Heart right ventricle (tissue), 16 donors: Measurements from ENCODE around the gene SP1. TPM values are rescaled to one million over a fixed set of nuclear protein-coding genes. Genes with fewer than 3 reads are reported as not detected.
"Not testable (repeated sequence)": the region's sequence is repeated elsewhere in the genome, so short reads cannot be mapped to it uniquely, and the experiment has no call there.

ENCODE experiments used
- ATAC-seq, 8 donors: fragments of 200-7000 bp; cut with Tn5 transposase; one replicate each; pipeline ENCODE4 v1.9.1; 2020; ENCODE audit warnings: mild to moderate bottlenecking in 8 of 8, moderate library complexity in 8 of 8, moderate number of reproducible peaks in 1 of 8
- DNase-seq, 2 donors: peaks; one replicate each; pipeline ENCODE4 v3.0.0-alpha.2; 2020
- H3K27ac ChIP-seq, 10 donors: fragments of 200-600 bp; sonication (generic) in 2 of 10; one replicate each; pipeline versions ENCODE4 v1.5.0 to v1.8.0; 2020 to 2022; ENCODE audit warnings: mild to moderate bottlenecking in 3 of 10
- H3K27me3 ChIP-seq, 7 donors: fragments of 200-600 bp; one replicate each; pipeline ENCODE4 v1.8.0; 2021 to 2022; ENCODE audit warnings: mild to moderate bottlenecking in 2 of 7
- H3K36me3 ChIP-seq, 9 donors: fragments of 200-600 bp; sonication (generic) in 1 of 9; one replicate each; pipeline versions ENCODE4 v1.5.0 to v1.8.0; 2020 to 2022; ENCODE audit warnings: mild to moderate bottlenecking in 2 of 9
- H3K4me1 ChIP-seq, 9 donors: fragments of 200-600 bp; sonication (generic) in 1 of 9; one replicate each; pipeline versions ENCODE4 v1.5.0 to v1.8.0; 2020 to 2022; ENCODE audit warnings: mild to moderate bottlenecking in 4 of 9
- H3K4me3 ChIP-seq, 10 donors: fragments of 200-600 bp; sonication (generic) in 2 of 10; one replicate each; pipeline versions ENCODE4 v1.5.0 to v1.8.0; 2020 to 2022; ENCODE audit warnings: mild to moderate bottlenecking in 7 of 10, moderate library complexity in 2 of 10
- H3K9me3 ChIP-seq, 11 donors: fragments of 200-600 bp in 10 of 11; sonication (generic) in 2 of 11; one replicate each; pipeline versions ENCODE4 v1.5.0 to v1.8.0; 2013 to 2022; ENCODE audit warnings: mild to moderate bottlenecking in 2 of 11, control low read depth in 1 of 11, moderate library complexity in 1 of 11
- CTCF ChIP-seq, 9 donors: fragments of 200-600 bp; sonication (generic) in 2 of 9; IDR thresholded peaks; one replicate each; pipeline versions ENCODE4 v1.5.0 to v1.8.0; 2021 to 2022; ENCODE audit warnings: antibody characterized with exemption in 9 of 9, mild to moderate bottlenecking in 5 of 9, moderate library complexity in 1 of 9
- WGBS, 2 donors: extraction: QIAGEN DNeasy Blood & Tissue Kit; methylation state at CpG; one replicate each; pipeline ENCODE4 v1.1.7; 2013; ENCODE audit warnings: inconsistent platforms in 1 of 2; 5-methylcytosine and 5-hydroxymethylcytosine counted together
- intact Hi-C, 10 donors: fragments of 100-400 bp; cut with DNase I; formaldehyde crosslinking; loops; one replicate each; pipeline versions ENCODE4 v1.11.1 to v1.14.2; 2022
- polyA plus RNA-seq, 2 donors: library from polyadenylated mRNA; stranded (reverse); fragments of 200-250 nt; gene quantifications; one replicate each; pipeline ENCODE4 v1.2.3, GENCODE V29; 2013
- total RNA-seq, 10 donors: library from RNA; stranded (reverse); fragmentation: NEBNext Ultra II Directional in 3 of 10; extraction: Animal tissue kit (Norgen Biotek cat#: 25700) in 3 of 10; gene quantifications; one replicate each; pipeline versions ENCODE4 v1.2.1 to v1.2.4, GENCODE V29; 2021 to 2023
- donor health status: Arrhythmogenic right ventricular cardiomyopathy.
- donor health status: ischemic (EF 13 %, LVEDD 7.1; RV severe dilation, severe dysfunction).
- donor health status: healthy with polysubstance abuse.
- donor health status: DM: no; HTN: yes; CAD: no.
- donor health status: DM: no; HTN: no; CAD: no.
- donor health status: ischemic (EF 25% LVEDD 6.9; RV normal size, moderate dysfunction).
- donor health status: ischemic (EF 25% LVEDD 5.7; RV mildly dilated, moderate dysfunction).
- donor health status: healthy.
- donor health status: DM: yes; HTN: yes; CAD: no.
- donor health status: Ischemic cardiomyopathy.
- donor health status: ischemic (EF 35%, LVEDD 5.7; RV mildly dilated, moderate dysfunction).
- donor health status: nonischemic (EF 11% LVEDD 7.7; RV severe dilation, severe dysfunction).
- donor health status: DM: yes; HTN: yes; CAD: no.
- donor health status: PGD.
- donor health status: ischemic (EF 29% LVEDD 5.4; RV normal size, mild dysfunction).
- donor health status: nonischemic (EF 23%, LVEDD 6.1; RV moderate dilation, normal function).

The SP1 gene
- total and polyA plus RNA-seq, 12 donors: 7.8 to 42.4 (median 31.3) TPM

- intact Hi-C loops: loop anchor here in 2 of 10 donors (10.0 kb wide), 1 partner anchor 150 kb away; the partner anchor contains the start of genes NPFF (in 2 of the 2) and TARBP2 (in 2 of the 2)
- H3K36me3 ChIP-seq: no peaks in the 10 kb centered on the region
These were observed 24.9 kb upstream of the SP1 start for GRCh38 chr12:53355121-53355520.

GRCh38 chr12:53358836-53359419 is 21.0 kb upstream of the SP1 start:
- no peak for DNase-seq
- 94% methylated on average over 5 of the region's 5 CpGs for WGBS, 2 donors
- H3K4me1 ChIP-seq: no peaks in the 10 kb centered on the region
- H3K9me3 ChIP-seq: no peaks in the 10 kb centered on the region
- no peak overlapping the region for H3K27ac ChIP-seq
- TF ChIP-seq CTCF (IDR thresholded peaks at IDR 0.05): no peak
- intact Hi-C loops: loop anchor here in 2 of 10 donors (10.0 kb wide), 1 partner anchor 146 kb away; the partner anchor contains the start of genes NPFF (in 2 of the 2) and TARBP2 (in 2 of the 2)
- ATAC-seq: no peak
- no peaks in the 10 kb centered on the region for H3K36me3 ChIP-seq
- no peak overlapping the region for H3K4me3 ChIP-seq
- H3K27me3 ChIP-seq: no peaks in the 10 kb centered on the region

More at GRCh38 chr12:53355121-53355520, 24.9 kb upstream of the SP1 start:
- Histone ChIP-seq H3K4me1 (peaks cover 0 to 11% (median 0%) of the 10 kb centered on the region in 9 donors), H3K27me3 (no peaks in the 10 kb centered on the region), H3K27ac (no peak overlapping the region), H3K4me3 (no peak overlapping the region), H3K9me3 (no peaks in the 10 kb centered on the region)
- TF ChIP-seq CTCF (IDR thresholded peaks at IDR 0.05): no peak
- DNase-seq (no peak), ATAC-seq (no peak)
- WGBS, 2 donors: 54 to 64% methylated on average over 3 of the region's 3 CpGs

- intact Hi-C loops, H3K27ac ChIP-seq, H3K4me3 ChIP-seq, H3K9me3 ChIP-seq, DNase-seq, H3K36me3 ChIP-seq, ATAC-seq, H3K27me3 ChIP-seq: not testable (repeated sequence)
- 94 to 98% methylated on average over 10 of the region's 10 CpGs for WGBS, 2 donors
- peaks cover 0 to 20% (median 0%) of the 10 kb centered on the region in 9 donors for H3K4me1 ChIP-seq
These were observed 18.3 kb upstream of the SP1 start for GRCh38 chr12:53361638-53362037.

GRCh38 chr12:53365245-53365904 is 14.6 kb upstream of the SP1 start:
- ATAC-seq: peak in 7 of 8 donors; percentile 28 to 83 (median 56)
- WGBS, 2 donors: 78 to 83% methylated on average over 4 of the region's 4 CpGs
- no peak for DNase-seq
- TF ChIP-seq CTCF (IDR thresholded peaks at IDR 0.05): no peak
- intact Hi-C loops: no loop called here
- Histone ChIP-seq H3K27me3 (no peaks in the 10 kb centered on the region), H3K4me1 (peaks cover under 1 to 44% (median 3%) of the 10 kb centered on the region in 9 donors), H3K9me3 (no peaks in the 10 kb centered on the region), H3K36me3 (no peaks in the 10 kb centered on the region), H3K4me3 (no peak overlapping the region), H3K27ac (peak overlapping the region in 2 of 10 donors; percentile 22 to 85)

GRCh38 chr12:53373554-53374133 is 6.3 kb upstream of the SP1 start:
- H3K36me3 ChIP-seq, H3K27me3 ChIP-seq, H3K4me3 ChIP-seq, intact Hi-C loops, DNase-seq, ATAC-seq, H3K9me3 ChIP-seq: not testable (repeated sequence)
- 84 to 86% methylated on average over 6 of the region's 6 CpGs for WGBS, 2 donors
- Histone ChIP-seq H3K27ac (peak overlapping the region in 2 of 10 donors; percentile 41 to 54), H3K4me1 (peaks cover 8 to 55% (median 22%) of the 10 kb centered on the region in 9 donors)

- intact Hi-C loops, H3K27me3 ChIP-seq, H3K9me3 ChIP-seq, H3K36me3 ChIP-seq, ATAC-seq, H3K4me3 ChIP-seq, DNase-seq: not testable (repeated sequence)
- WGBS, 2 donors: 89 to 94% methylated on average over 14 of the region's 14 CpGs
- Histone ChIP-seq H3K4me1 (peaks cover 8 to 54% (median 24%) of the 10 kb centered on the region in 9 donors), H3K27ac (peak overlapping the region in 1 of 10 donors; percentile 54)
These were observed 5.7 kb upstream of the SP1 start for GRCh38 chr12:53374277-53374676.
